ENCODE measurements around the gene SLC22A1.

- TF ChIP-seq ESRRA (IDR thresholded peaks at IDR 0.05; ENCODE audit: borderline replicate concordance, low read length) (no peak), POLR2A (IDR thresholded peaks at IDR 0.05; ENCODE audit: low read length) (no peak), MAX (IDR thresholded peaks at IDR 0.05) (no peak), CTCF (IDR thresholded peaks at IDR 0.05) (no peak), HOXB13 (CRISPR knock-in tag; IDR thresholded peaks at IDR 0.05; ENCODE audit: low read depth) (no peak), MYC (IDR thresholded peaks at IDR 0.05; ENCODE audit: borderline replicate concordance, low read length) (no peak)
Observed at GRCh38 chr6:160180706-160181105, 59.1 kb downstream of the SLC22A1 start.

Measured in A549 (cell line).